WTC11 (cell line): Measurements from ENCODE around the gene CMTM2. TPM values are rescaled to one million over a fixed set of nuclear protein-coding genes. Genes with fewer than 3 reads are reported as not detected.

Experiments used
- ATAC-seq: fragments of 200-7000 bp; cut with Tn5 transposase; 2 replicates; pipeline ENCODE4 v1.10.0; 2021; ENCODE audit warnings: mild to moderate bottlenecking, moderate library complexity
- CTCF ChIA-PET: fragments of 300-600 bp; sonication (Branson Sonifier 250); formaldehyde crosslinking; loops from one replicate; lab custom pipeline; 2021; ENCODE audit warnings: antibody characterized with exemption; lab: Charles Lee
- POLR2A ChIA-PET: fragments of 350-600 bp; sonication (Branson Sonifier 250); formaldehyde crosslinking; loops from one replicate; lab custom pipeline; 2021; ENCODE audit warnings: antibody characterized with exemption; lab: Charles Lee
- DNase-seq: peaks from one replicate; pipeline ENCODE4 v3.0.0; 2021; ENCODE audit warnings: low spot score
- H3K27ac Mint-ChIP-seq: 2 replicates; pipeline ENCODE4 v1.8.0; 2021; ENCODE audit warnings: mixed read lengths
- H3K27me3 Mint-ChIP-seq: 2 replicates; pipeline ENCODE4 v1.8.0; 2021; ENCODE audit warnings: low read depth, mild to moderate bottlenecking, moderate library complexity, mixed read lengths
- H3K36me3 Mint-ChIP-seq: 2 replicates; pipeline ENCODE4 v1.8.0; 2021; ENCODE audit warnings: mixed read lengths
- H3K4me1 Mint-ChIP-seq: 2 replicates; pipeline ENCODE4 v1.8.0; 2022; ENCODE audit warnings: mixed read lengths
- H3K4me3 Mint-ChIP-seq: 2 replicates; pipeline ENCODE4 v1.8.0; 2021; ENCODE audit warnings: mild to moderate bottlenecking, moderate library complexity, mixed read lengths
- H3K9me3 Mint-ChIP-seq: 2 replicates; pipeline ENCODE4 v1.8.0; 2021; ENCODE audit warnings: mixed read lengths
- ATF1 ChIP-seq: sonication (generic); formaldehyde crosslinking; IDR thresholded peaks from 2 replicates; pipeline ENCODE4 v1.8.1; 2023; ENCODE audit warnings: mild to moderate bottlenecking, moderate library complexity, missing genetic modification reagents
- ATF6 ChIP-seq: sonication (generic); formaldehyde crosslinking; IDR thresholded peaks from 2 replicates; pipeline ENCODE4 v1.8.1; 2023; ENCODE audit warnings: mild to moderate bottlenecking, missing genetic modification reagents
- CDX4 ChIP-seq: fragments of 250-450 bp; sonication (Bioruptor Pico); IDR thresholded peaks from 2 replicates; pipeline ENCODE4 v1.9.0; 2021; ENCODE audit warnings: moderate library complexity, mild to moderate bottlenecking, inconsistent platforms, borderline replicate concordance
- ESRRA ChIP-seq: sonication (generic); formaldehyde crosslinking; IDR thresholded peaks from 2 replicates; pipeline ENCODE4 v1.8.1; 2022; ENCODE audit warnings: mild to moderate bottlenecking, missing genetic modification reagents, borderline replicate concordance
- FOXP1 ChIP-seq: sonication (generic); formaldehyde crosslinking; IDR thresholded peaks from 2 replicates; pipeline ENCODE4 v1.8.0; 2022; ENCODE audit warnings: missing genetic modification reagents, mild to moderate bottlenecking, moderate library complexity, borderline replicate concordance
- HMGXB4 ChIP-seq: sonication (generic); formaldehyde crosslinking; IDR thresholded peaks from 2 replicates; pipeline ENCODE4 v1.8.1; 2023; ENCODE audit warnings: mild to moderate bottlenecking, moderate library complexity, missing genetic modification reagents
- NR1H2 ChIP-seq: sonication (generic); formaldehyde crosslinking; IDR thresholded peaks from 2 replicates; pipeline ENCODE4 v1.9.0; 2021; ENCODE audit warnings: mild to moderate bottlenecking, moderate library complexity, missing genetic modification reagents
- NR3C1 ChIP-seq: sonication (generic); formaldehyde crosslinking; conservative IDR thresholded peaks from 2 replicates; pipeline ENCODE4 v1.8.1; 2023; ENCODE audit warnings: low read depth, mild to moderate bottlenecking, missing genetic modification reagents
- STAT6 ChIP-seq: sonication (generic); formaldehyde crosslinking; conservative IDR thresholded peaks from 2 replicates; pipeline ENCODE4 v1.8.1; 2023; ENCODE audit warnings: mild to moderate bottlenecking, low read depth, missing genetic modification reagents, moderate library complexity
- TP53 ChIP-seq: sonication (generic); formaldehyde crosslinking; IDR thresholded peaks from 2 replicates; pipeline ENCODE4 v1.8.1; 2023; ENCODE audit warnings: mild to moderate bottlenecking, missing genetic modification reagents
- ZMAT4 ChIP-seq: fragments of 250-450 bp; sonication (Bioruptor Pico); IDR thresholded peaks from 2 replicates; pipeline ENCODE4 v1.9.0; 2021; ENCODE audit warnings: mild to moderate bottlenecking
- ZNF425 ChIP-seq: fragments of 250-450 bp; sonication (Bioruptor Pico); conservative IDR thresholded peaks from 2 replicates; pipeline ENCODE4 v1.9.0; 2021; ENCODE audit warnings: mild to moderate bottlenecking
- ZNF532 ChIP-seq: fragments of 250-450 bp; sonication (Bioruptor Pico); IDR thresholded peaks from 2 replicates; pipeline ENCODE4 v1.9.0; 2021; ENCODE audit warnings: mild to moderate bottlenecking, borderline replicate concordance
- ZSCAN18 ChIP-seq: fragments of 250-450 bp; sonication (Bioruptor Pico); IDR thresholded peaks from 2 replicates; pipeline ENCODE4 v2.1.2; 2022; ENCODE audit warnings: mild to moderate bottlenecking, moderate library complexity
- total RNA-seq: library from RNA; stranded (reverse); gene quantifications from 3 replicates; pipeline ENCODE4 v1.2.3, GENCODE V29; 2021

The CMTM2 gene
- total RNA-seq, 1 experiment from 2014 or later, result not detected

- CTCF ChIA-PET, result interaction anchor here (0.9 to 1.6 kb wide), 2 partner anchors 9 to 98 kb away, joined by 3 to 5 read pairs; no protein-coding TSS in a partner anchor
- no peak for ATAC-seq
- TF ChIP-seq TP53 (CRISPR knock-in tag), result no peak
- TF ChIP-seq NR3C1 (CRISPR knock-in tag), result no peak
- TF ChIP-seq CDX4 (CRISPR knock-in tag), result no peak
- TF ChIP-seq ATF1, result no peak
- TF ChIP-seq ZNF532, result no peak
- no peak for TF ChIP-seq NR1H2 (CRISPR knock-in tag)
- no peak for TF ChIP-seq ZNF425 (CRISPR knock-in tag)
- TF ChIP-seq HMGXB4 (CRISPR knock-in tag), result no peak
- TF ChIP-seq ZSCAN18 (CRISPR knock-in tag), result no peak
- no peak for TF ChIP-seq ESRRA
- no peak for TF ChIP-seq STAT6 (CRISPR knock-in tag)
- TF ChIP-seq FOXP1 (CRISPR knock-in tag), result no peak
- no peak for TF ChIP-seq ZMAT4 (CRISPR knock-in tag)
- no peak for TF ChIP-seq ATF6
- TF ChIP-seq, all 79 proteins: peak for 0
- H3K4me3 Mint-ChIP-seq, result peak overlapping the region; percentile 68
- H3K27me3 Mint-ChIP-seq, result peaks cover 36% of the 10 kb centered on the region
- peaks cover 3% of the 10 kb centered on the region; the same call in 1 of the 2 replicates for H3K9me3 Mint-ChIP-seq
- no peak for DNase-seq
- H3K4me1 Mint-ChIP-seq, result peaks cover 35% of the 10 kb centered on the region
- POLR2A ChIA-PET, result interaction anchor here (1.9 kb wide), 1 partner anchor 26 kb away, joined by 5 read pairs; the partner anchor contains the start of gene CMTM2
- H3K27ac Mint-ChIP-seq, result no peak overlapping the region
- peaks cover 4% of the 10 kb centered on the region for H3K36me3 Mint-ChIP-seq
Observed at GRCh38 chr16:66553223-66553622, 26.0 kb upstream of the CMTM2 start.
